Liver (tissue), 9 donors: Measurements from ENCODE around the gene KIF5A. TPM values are rescaled to one million over a fixed set of nuclear protein-coding genes. Genes with fewer than 3 reads are reported as not detected.

Experiments used
- DNase-seq: peaks from one replicate; pipeline ENCODE4 v3.0.0-alpha.2; 2017; ENCODE audit warnings: low spot score
- H3K27ac ChIP-seq, 2 donors: one replicate each; pipeline ENCODE4 v1.7.0; 2013; ENCODE audit warnings: inconsistent platforms in 2 of 2, low read length in 2 of 2, control low read depth in 1 of 2, low read depth in 1 of 2, mild to moderate bottlenecking in 1 of 2
- H3K27me3 ChIP-seq, 4 donors: one replicate each; pipeline versions ENCODE4 v1.6.1 to v1.7.0; 2013; ENCODE audit warnings: low read length in 3 of 4, inconsistent platforms in 1 of 4, mild to moderate bottlenecking in 1 of 4, moderate library complexity in 1 of 4; ENCODE audit not compliant: control insufficient read depth in 4 of 4, insufficient read depth in 4 of 4
- H3K36me3 ChIP-seq, 4 donors: one replicate each; pipeline versions ENCODE4 v1.6.1 to v1.7.0; 2013; ENCODE audit warnings: low read length in 3 of 4, mild to moderate bottlenecking in 3 of 4, low read depth in 1 of 4, moderate library complexity in 1 of 4; ENCODE audit not compliant: control insufficient read depth in 4 of 4, insufficient read depth in 3 of 4
- H3K4me1 ChIP-seq, 4 donors: one replicate each; pipeline versions ENCODE4 v1.6.1 to v1.7.0; 2013; ENCODE audit warnings: low read length in 3 of 4, mild to moderate bottlenecking in 3 of 4, moderate library complexity in 1 of 4; ENCODE audit not compliant: control insufficient read depth in 4 of 4, insufficient read depth in 4 of 4
- H3K4me3 ChIP-seq, 3 donors: one replicate each; pipeline versions ENCODE4 v1.6.1 to v1.7.0; 2013; ENCODE audit warnings: low read length in 3 of 3, control low read depth in 1 of 3, low read depth in 1 of 3, mild to moderate bottlenecking in 1 of 3
- H3K9ac ChIP-seq, 2 donors: one replicate each; pipeline ENCODE4 v1.7.0; 2013; ENCODE audit warnings: low read length in 2 of 2, mild to moderate bottlenecking in 2 of 2, moderate library complexity in 2 of 2, control low read depth in 1 of 2, low read depth in 1 of 2
- H3K9me3 ChIP-seq, 4 donors: one replicate each; pipeline versions ENCODE4 v1.6.1 to v1.7.0; 2013; ENCODE audit warnings: low read length in 3 of 4; ENCODE audit not compliant: control insufficient read depth in 4 of 4
- ATF3 ChIP-seq: IDR thresholded peaks from 2 replicates; pipeline ENCODE4 v1.6.1; 2016; ENCODE audit warnings: antibody characterized with exemption
- CTCF ChIP-seq: fragments of 150-350 bp; IDR thresholded peaks from 2 replicates; pipeline ENCODE4 v1.5.1; 2017; ENCODE audit warnings: improper control_type of control experiment, low read depth, low read length; ENCODE audit not compliant: missing input control
- EGR1 ChIP-seq, 2 donors: IDR thresholded peaks; 2 replicates each; pipeline ENCODE4 v1.6.1; 2016 to 2018; ENCODE audit warnings: antibody characterized with exemption in 2 of 2, low read depth in 2 of 2
- FOXA1 ChIP-seq: IDR thresholded peaks from 2 replicates; pipeline ENCODE4 v1.6.1; 2016; ENCODE audit warnings: antibody characterized with exemption
- GABPA ChIP-seq, 2 donors: IDR thresholded peaks in 1 of 2; conservative IDR thresholded peaks in 1 of 2; 2 replicates each; pipeline ENCODE4 v1.6.1; 2016; ENCODE audit warnings: antibody characterized with exemption in 2 of 2, mild to moderate bottlenecking in 1 of 2, moderate library complexity in 1 of 2
- HNF4G ChIP-seq: IDR thresholded peaks from 2 replicates; pipeline ENCODE4 v1.6.1; 2016; ENCODE audit warnings: antibody characterized with exemption
- JUND ChIP-seq, 2 donors: IDR thresholded peaks; 2 replicates each; pipeline ENCODE4 v1.6.1; 2016; ENCODE audit warnings: antibody characterized with exemption in 2 of 2
- NR2F2 ChIP-seq: IDR thresholded peaks from 2 replicates; pipeline ENCODE4 v1.6.1; 2016; ENCODE audit warnings: antibody characterized with exemption
- RAD21 ChIP-seq, 2 donors: IDR thresholded peaks; 2 replicates each; pipeline ENCODE4 v1.6.1; 2016; ENCODE audit warnings: antibody characterized with exemption in 2 of 2, mild to moderate bottlenecking in 2 of 2
- REST ChIP-seq: IDR thresholded peaks from 2 replicates; pipeline ENCODE4 v1.6.1; 2016; ENCODE audit warnings: antibody characterized with exemption, mild to moderate bottlenecking
- RXRA ChIP-seq, 2 donors: IDR thresholded peaks; 2 replicates each; pipeline ENCODE4 v1.6.1; 2017 to 2018; ENCODE audit warnings: antibody characterized with exemption in 2 of 2, mild to moderate bottlenecking in 1 of 2
- SP1 ChIP-seq: IDR thresholded peaks from 2 replicates; pipeline ENCODE4 v1.6.1; 2018; ENCODE audit warnings: antibody characterized with exemption, mild to moderate bottlenecking
- YY1 ChIP-seq: IDR thresholded peaks from 2 replicates; pipeline ENCODE4 v1.6.1; 2016; ENCODE audit warnings: antibody characterized with exemption, mild to moderate bottlenecking
- WGBS: extraction: QIAGEN DNeasy Blood & Tissue Kit; methylation state at CpG from one replicate; pipeline ENCODE4 v1.1.7; 2013; 5-methylcytosine and 5-hydroxymethylcytosine counted together
- polyA plus RNA-seq, 2 donors: library from polyadenylated mRNA; stranded (reverse) in 1 of 2; unstranded in 1 of 2; fragments of 200-250 nt in 1 of 2; fragments of >200 nt in 1 of 2; fragmentation: Nextera tagmentation in 1 of 2; extraction: Ambion mirVana in 1 of 2; gene quantifications; one replicate each; pipeline versions ENCODE4 v1.2.1 to v1.2.3, GENCODE V29; 2013 to 2015
- total RNA-seq, 2 donors: library from RNA; depleted of rRNA; stranded (reverse); fragments of >200 nt; gene quantifications; one replicate each; pipeline ENCODE4 v1.2.3, GENCODE V29; 2014
- donor health status: healthy.
- donor health status: healthy.
- donor health status: healthy.
- donor health status: healthy.
- donor health status: healthy.

The KIF5A gene
- total and polyA plus RNA-seq, 4 donors = 0.01 to 0.42 TPM; not detected in 2

GRCh38 chr12:57528831-57529555 lies 20.9 kb upstream of the KIF5A start:
- Histone ChIP-seq H3K9ac (no peak overlapping the region), H3K9me3 (no peaks in the 10 kb centered on the region), H3K4me1 (peaks cover 5 to 12% (median 10%) of the 10 kb centered on the region in 4 donors), H3K4me3 (no peak overlapping the region), H3K36me3 (peaks cover 21 to 71% (median 51%) of the 10 kb centered on the region in 4 donors), H3K27ac (no peak overlapping the region), H3K27me3 (no peaks in the 10 kb centered on the region)
- TF ChIP-seq JUND (IDR thresholded peaks at IDR 0.05) = no peak
- no peak for DNase-seq
- WGBS = 83% methylated on average over 10 of the region's 10 CpGs

GRCh38 chr12:57529831-57530230 lies 20.0 kb upstream of the KIF5A start:
- TF ChIP-seq HNF4G = no peak
- TF ChIP-seq JUND (IDR thresholded peaks at IDR 0.05) = no peak
- WGBS = 82% methylated on average over 6 of the region's 6 CpGs
- peaks cover 21 to 77% (median 49%) of the 10 kb centered on the region in 4 donors for H3K36me3 ChIP-seq

GRCh38 chr12:57530396-57531142 lies 19.3 kb upstream of the KIF5A start:
- Histone ChIP-seq H3K4me1 (no peaks in the 10 kb centered on the region), H3K9ac (no peak overlapping the region), H3K27me3 (no peaks in the 10 kb centered on the region), H3K27ac (no peak overlapping the region), H3K4me3 (no peak overlapping the region), H3K9me3 (no peaks in the 10 kb centered on the region), H3K36me3 (peaks cover 20 to 79% (median 45%) of the 10 kb centered on the region in 4 donors)
- no peak for DNase-seq
- TF ChIP-seq HNF4G (no peak), FOXA1 (no peak), ATF3 (no peak)
- 89% methylated on average over 5 of the region's 5 CpGs for WGBS

More at GRCh38 chr12:57529831-57530230, 20.0 kb upstream of the KIF5A start:
- H3K9ac ChIP-seq = no peak overlapping the region
- DNase-seq = no peak
- H3K4me3 ChIP-seq = no peak overlapping the region
- no peaks in the 10 kb centered on the region for H3K27me3 ChIP-seq
- no peaks in the 10 kb centered on the region for H3K9me3 ChIP-seq
- H3K4me1 ChIP-seq = peaks cover 0 to 3% (median 2%) of the 10 kb centered on the region in 4 donors
- no peak overlapping the region for H3K27ac ChIP-seq

GRCh38 chr12:57531836-57532235 lies 18.0 kb upstream of the KIF5A start:
- no peaks in the 10 kb centered on the region for H3K4me1 ChIP-seq

More at GRCh38 chr12:57531836-57532235, 18.0 kb upstream of the KIF5A start:
- peaks cover 18 to 71% (median 44%) of the 10 kb centered on the region in 4 donors for H3K36me3 ChIP-seq
- WGBS = 94% methylated on average over 1 of the region's 1 CpG
- no peak overlapping the region for H3K9ac ChIP-seq
- no peak for TF ChIP-seq FOXA1
- TF ChIP-seq GABPA (IDR thresholded peaks at IDR 0.05 in 1 of 2, conservative IDR thresholded peaks at IDR 0.05 in 1 of 2) = no peak
- no peak for TF ChIP-seq RAD21 (IDR thresholded peaks at IDR 0.05)
- no peak for TF ChIP-seq CTCF
- no peak for TF ChIP-seq SP1
- no peak for TF ChIP-seq EGR1 (IDR thresholded peaks at IDR 0.05; ENCODE audit: low read depth in 2 of 2)
- TF ChIP-seq REST = no peak
- no peak for TF ChIP-seq YY1
- no peak for TF ChIP-seq NR2F2
- no peak for TF ChIP-seq RXRA (IDR thresholded peaks at IDR 0.05)
- no peak for DNase-seq
- H3K27me3 ChIP-seq = no peaks in the 10 kb centered on the region
- no peak overlapping the region for H3K27ac ChIP-seq
- no peaks in the 10 kb centered on the region for H3K9me3 ChIP-seq
- no peak overlapping the region for H3K4me3 ChIP-seq
